Measurements from ENCODE around the gene SAA4.
A peak's percentile ranks its signal among the peaks of the same experiment; 100 is the strongest.
"Not testable (repeated sequence)": the region's sequence is repeated elsewhere in the genome, so short reads cannot be mapped to it uniquely, and the experiment has no call there.

The SAA4 gene

DNA sequence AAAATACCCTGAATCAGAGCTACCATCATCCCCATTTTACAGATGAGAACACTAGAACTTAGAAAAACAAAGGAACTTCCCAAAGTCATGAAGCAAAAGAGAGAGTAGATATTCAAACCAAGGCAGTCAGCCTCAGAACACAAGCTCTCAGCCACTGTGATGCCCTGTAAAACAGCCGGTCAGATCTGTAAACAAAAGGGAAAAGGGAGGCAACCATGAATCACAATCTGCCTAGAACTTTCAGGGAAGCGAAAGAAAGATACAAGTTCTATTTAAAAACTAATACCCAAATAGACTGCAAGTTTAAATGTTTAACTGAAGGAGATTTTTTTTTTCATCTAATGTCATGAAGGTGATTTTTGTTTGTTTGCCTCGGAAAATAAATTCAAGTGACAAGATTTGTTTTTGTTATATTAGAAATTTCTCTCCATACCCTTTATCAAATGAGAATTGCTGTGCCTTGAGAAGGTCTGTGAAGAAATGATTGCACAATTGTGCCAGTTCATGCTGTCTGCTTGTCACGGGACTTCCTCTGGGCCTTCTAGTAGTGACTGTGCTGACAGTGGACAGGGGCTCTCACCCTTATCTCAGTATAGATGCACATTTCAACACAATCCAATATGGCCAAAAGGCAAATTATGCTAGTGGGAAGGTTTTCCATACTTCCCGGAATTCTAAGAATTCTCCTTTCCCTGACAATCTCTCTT is 41.1 kb upstream of the SAA4 start:
- no peak for DNase-seq (ENCODE audit: low spot score)
- TF ChIP-seq, protein P1, sequence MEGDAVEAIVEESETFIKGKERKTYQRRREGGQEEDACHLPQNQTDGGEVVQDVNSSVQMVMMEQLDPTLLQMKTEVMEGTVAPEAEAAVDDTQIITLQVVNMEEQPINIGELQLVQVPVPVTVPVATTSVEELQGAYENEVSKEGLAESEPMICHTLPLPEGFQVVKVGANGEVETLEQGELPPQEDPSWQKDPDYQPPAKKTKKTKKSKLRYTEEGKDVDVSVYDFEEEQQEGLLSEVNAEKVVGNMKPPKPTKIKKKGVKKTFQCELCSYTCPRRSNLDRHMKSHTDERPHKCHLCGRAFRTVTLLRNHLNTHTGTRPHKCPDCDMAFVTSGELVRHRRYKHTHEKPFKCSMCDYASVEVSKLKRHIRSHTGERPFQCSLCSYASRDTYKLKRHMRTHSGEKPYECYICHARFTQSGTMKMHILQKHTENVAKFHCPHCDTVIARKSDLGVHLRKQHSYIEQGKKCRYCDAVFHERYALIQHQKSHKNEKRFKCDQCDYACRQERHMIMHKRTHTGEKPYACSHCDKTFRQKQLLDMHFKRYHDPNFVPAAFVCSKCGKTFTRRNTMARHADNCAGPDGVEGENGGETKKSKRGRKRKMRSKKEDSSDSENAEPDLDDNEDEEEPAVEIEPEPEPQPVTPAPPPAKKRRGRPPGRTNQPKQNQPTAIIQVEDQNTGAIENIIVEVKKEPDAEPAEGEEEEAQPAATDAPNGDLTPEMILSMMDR (IDR thresholded peaks at IDR 0.05; ENCODE audit: poor library complexity, severe bottlenecking) = no peak

DNA sequence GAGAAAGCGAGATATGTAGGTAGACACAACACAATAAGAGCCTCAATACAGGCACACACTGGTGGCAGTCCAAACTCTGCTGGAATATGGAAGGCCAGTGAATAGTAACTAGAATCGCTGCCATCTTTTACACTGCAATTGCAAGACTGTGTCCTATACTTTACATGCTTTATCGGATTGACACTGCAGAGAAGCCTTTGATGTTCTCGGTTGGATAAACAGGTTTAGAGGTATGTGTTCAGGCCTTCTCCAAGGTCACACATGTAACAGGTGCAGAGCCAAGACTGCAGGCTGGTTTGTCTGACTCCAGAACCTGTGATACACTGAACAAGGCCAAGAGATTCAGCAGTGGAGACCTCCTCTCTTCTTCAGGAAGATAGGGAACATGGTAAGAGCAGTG is 34.6 kb upstream of the SAA4 start:
- ATAC-seq (ENCODE audit: low read depth) (no peak), DNase-seq (ENCODE audit: low spot score) (no peak)
- H3K36me3 ChIP-seq (ENCODE audit: low read depth) = no peaks in the 10 kb centered on the region
- H3K9me3 ChIP-seq (ENCODE audit: severe bottlenecking) = no peaks in the 10 kb centered on the region
- H3K4me1 ChIP-seq (ENCODE audit: insufficient read depth, poor library complexity, severe bottlenecking) = no peaks in the 10 kb centered on the region
- no peak overlapping the region for H3K4me3 ChIP-seq (ENCODE audit: severe bottlenecking)
- no peaks in the 10 kb centered on the region for H3K27me3 ChIP-seq (ENCODE audit: insufficient read depth, poor library complexity, severe bottlenecking)
- no peak overlapping the region for H3K27ac ChIP-seq (ENCODE audit: poor library complexity, severe bottlenecking)
- TF ChIP-seq, protein P1 (IDR thresholded peaks at IDR 0.05; ENCODE audit: poor library complexity, severe bottlenecking) = no peak

More for the DNA sequence above, 41.1 kb upstream of the SAA4 start:
- no peaks in the 10 kb centered on the region for H3K27me3 ChIP-seq (ENCODE audit: insufficient read depth, poor library complexity, severe bottlenecking)
- peaks cover 30% of the 10 kb centered on the region for H3K36me3 ChIP-seq (ENCODE audit: low read depth)
- no peak overlapping the region for H3K4me3 ChIP-seq (ENCODE audit: severe bottlenecking)
- H3K9me3 ChIP-seq (ENCODE audit: severe bottlenecking) = no peaks in the 10 kb centered on the region
- H3K4me1 ChIP-seq (ENCODE audit: insufficient read depth, poor library complexity, severe bottlenecking) = no peaks in the 10 kb centered on the region
- H3K27ac ChIP-seq (ENCODE audit: poor library complexity, severe bottlenecking) = no peak overlapping the region
- ATAC-seq (ENCODE audit: low read depth) = no peak

DNA sequence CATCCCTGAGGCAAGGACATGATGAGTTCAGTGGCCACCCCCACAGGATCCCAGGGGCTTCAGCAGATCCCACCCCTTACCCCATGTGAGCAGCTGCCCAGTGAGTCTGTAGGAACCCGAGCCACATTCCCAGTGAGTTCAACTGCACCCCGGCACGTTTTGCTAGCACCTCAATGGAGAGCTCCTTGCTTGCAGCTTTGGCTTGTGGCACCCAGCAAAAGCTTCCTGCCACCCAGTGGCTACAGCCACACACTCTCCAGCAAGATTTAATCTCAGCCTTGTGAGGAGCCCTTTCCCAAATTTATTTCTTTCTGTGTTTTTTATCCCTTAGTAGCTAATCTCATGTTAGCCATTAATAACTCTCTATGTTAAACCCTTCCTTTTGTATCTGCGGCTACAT is 33.5 kb upstream of the SAA4 start:
- H3K27ac ChIP-seq (ENCODE audit: poor library complexity, severe bottlenecking) = no peak overlapping the region
- DNase-seq (ENCODE audit: low spot score) (no peak), ATAC-seq (ENCODE audit: low read depth) (0 out of 3 replicates have a peak, but pooled peaks have one; percentile 9)
- no peaks in the 10 kb centered on the region for H3K9me3 ChIP-seq (ENCODE audit: severe bottlenecking)
- H3K4me3 ChIP-seq (ENCODE audit: severe bottlenecking) = no peak overlapping the region
- peaks cover 6% of the 10 kb centered on the region for H3K4me1 ChIP-seq (ENCODE audit: insufficient read depth, poor library complexity, severe bottlenecking)
- TF ChIP-seq, protein P1 (IDR thresholded peaks at IDR 0.05; ENCODE audit: poor library complexity, severe bottlenecking) = peak; percentile 12
- H3K27me3 ChIP-seq (ENCODE audit: insufficient read depth, poor library complexity, severe bottlenecking) = no peaks in the 10 kb centered on the region
- no peaks in the 10 kb centered on the region for H3K36me3 ChIP-seq (ENCODE audit: low read depth)

DNA sequence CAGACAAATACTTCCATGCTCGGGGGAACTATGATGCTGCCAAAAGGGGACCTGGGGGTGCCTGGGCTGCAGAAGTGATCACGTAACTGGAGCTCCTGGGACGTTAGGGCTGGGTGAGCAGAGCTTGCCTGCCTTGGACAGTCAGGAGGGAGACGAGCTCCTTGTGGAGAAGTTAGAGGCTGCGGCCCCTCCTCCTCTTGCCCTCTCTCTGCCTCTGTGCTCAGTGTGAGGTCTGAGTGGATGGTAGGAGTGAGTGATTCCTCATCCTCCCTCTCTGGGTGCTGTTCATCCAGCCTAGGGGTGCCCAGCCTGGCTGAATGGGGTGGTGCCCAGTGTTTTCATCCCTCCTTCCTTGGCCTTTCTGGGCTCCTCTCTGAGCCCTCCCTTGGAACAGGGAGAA is 32.6 kb upstream of the SAA4 start:
- ATAC-seq (ENCODE audit: low read depth); H3K36me3 ChIP-seq (ENCODE audit: low read depth); H3K4me1 ChIP-seq (ENCODE audit: insufficient read depth, poor library complexity, severe bottlenecking); H3K9me3 ChIP-seq (ENCODE audit: severe bottlenecking); H3K27me3 ChIP-seq (ENCODE audit: insufficient read depth, poor library complexity, severe bottlenecking); DNase-seq (ENCODE audit: low spot score); H3K4me3 ChIP-seq (ENCODE audit: severe bottlenecking); H3K27ac ChIP-seq (ENCODE audit: poor library complexity, severe bottlenecking): not testable (repeated sequence)

DNA sequence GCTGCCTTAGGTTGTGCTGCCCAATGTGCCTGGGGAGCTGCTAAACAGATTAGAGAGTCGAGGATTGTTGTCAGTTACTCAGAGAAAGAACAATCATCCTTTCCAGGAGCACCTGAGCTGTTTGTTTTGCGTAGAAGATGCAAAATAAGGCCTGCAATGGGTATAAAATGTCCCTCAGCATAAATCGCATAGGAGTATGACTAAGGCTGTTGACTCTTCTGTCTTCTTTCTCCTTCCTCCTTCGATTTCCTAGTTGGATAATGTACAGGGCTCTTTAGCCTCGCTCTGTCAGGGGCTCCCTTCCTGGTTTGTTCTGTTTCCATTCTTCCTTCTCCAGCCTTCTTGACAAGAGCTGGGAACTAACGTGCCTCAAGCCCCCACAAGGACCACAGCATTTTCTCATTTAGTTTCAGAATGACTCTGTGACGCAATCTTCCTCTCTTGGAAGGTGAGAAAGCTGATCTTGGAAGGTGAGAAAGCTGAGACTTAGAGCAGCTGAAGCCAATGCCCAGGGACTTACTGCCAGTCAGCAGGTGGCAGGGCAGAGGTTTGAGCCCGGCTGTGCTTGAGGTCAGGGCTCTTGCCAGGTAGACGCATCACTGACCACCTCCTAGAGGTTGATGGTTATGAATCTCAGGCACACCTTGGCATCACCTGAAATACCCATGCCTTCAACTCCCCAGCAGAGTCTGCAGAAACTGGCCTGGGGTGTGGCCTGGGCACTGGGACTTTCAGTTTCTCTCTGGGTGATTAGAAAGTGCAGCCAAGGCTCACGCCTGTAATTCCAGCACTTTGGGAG is 30.9 kb upstream of the SAA4 start:
- DNase-seq (ENCODE audit: low spot score); H3K27me3 ChIP-seq (ENCODE audit: insufficient read depth, poor library complexity, severe bottlenecking); H3K36me3 ChIP-seq (ENCODE audit: low read depth); H3K4me1 ChIP-seq (ENCODE audit: insufficient read depth, poor library complexity, severe bottlenecking); H3K27ac ChIP-seq (ENCODE audit: poor library complexity, severe bottlenecking); H3K4me3 ChIP-seq (ENCODE audit: severe bottlenecking); H3K9me3 ChIP-seq (ENCODE audit: severe bottlenecking): not testable (repeated sequence)
- peak; percentile 67 for ATAC-seq (ENCODE audit: low read depth)

Data from RWPE2 (cell line).